Measurements from ENCODE around the gene SLC4A5.
A peak's percentile ranks its signal among the peaks of the same experiment; 100 is the strongest.
"Not testable (repeated sequence)": the region's sequence is repeated elsewhere in the genome, so short reads cannot be mapped to it uniquely, and the experiment has no call there.

The SLC4A5 gene

DNA sequence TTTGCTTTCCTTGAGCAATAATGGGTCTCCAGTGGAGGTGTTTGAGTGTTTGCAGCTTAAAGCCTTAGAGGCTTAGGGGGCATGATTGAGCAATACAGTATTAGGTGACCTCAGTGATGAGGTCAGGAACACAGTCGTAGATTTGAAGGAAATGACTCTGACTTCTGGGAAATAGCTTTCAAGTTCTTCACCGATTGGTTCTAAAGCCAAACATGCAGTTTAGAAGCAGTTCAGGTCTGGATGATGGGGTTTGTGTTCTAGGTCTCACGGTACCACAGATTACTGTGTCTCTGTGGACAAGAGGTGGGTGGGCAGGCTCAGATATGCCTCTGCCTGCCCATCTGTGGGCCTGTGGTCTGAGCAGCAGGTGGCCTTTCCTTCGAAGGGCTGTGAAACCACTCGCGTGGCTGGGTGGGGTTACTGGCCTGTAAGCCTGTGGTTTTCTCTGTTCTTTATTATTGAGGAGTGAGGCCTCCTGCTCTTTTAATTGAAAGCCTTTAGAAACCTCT, 137.0 kb downstream of the SLC4A5 start:
- DNase-seq (ENCODE audit: extremely low read depth in 1 of 2, low read depth in 1 of 2) = peak; percentile 29 to 55

DNA sequence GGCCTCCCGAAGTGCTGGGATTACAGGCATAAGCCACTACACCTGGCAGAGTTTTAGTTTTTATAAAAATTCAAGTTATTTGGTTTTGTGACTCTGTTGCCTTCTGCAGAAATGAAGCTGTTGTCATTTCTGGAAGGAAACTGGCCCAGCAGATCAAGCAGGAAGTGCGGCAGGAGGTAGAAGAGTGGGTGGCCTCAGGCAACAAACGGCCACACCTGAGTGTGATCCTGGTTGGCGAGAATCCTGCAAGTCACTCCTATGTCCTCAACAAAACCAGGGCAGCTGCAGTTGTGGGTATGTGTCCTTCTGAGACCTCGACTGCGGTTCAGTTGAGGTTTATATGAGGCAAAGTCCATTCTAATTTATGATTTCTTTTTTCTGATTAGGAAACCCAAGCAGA, 137.6 kb downstream of the SLC4A5 start:
- peak in 1 of 2 donors; percentile 29 for DNase-seq (ENCODE audit: extremely low read depth in 1 of 2, low read depth in 1 of 2)

DNA sequence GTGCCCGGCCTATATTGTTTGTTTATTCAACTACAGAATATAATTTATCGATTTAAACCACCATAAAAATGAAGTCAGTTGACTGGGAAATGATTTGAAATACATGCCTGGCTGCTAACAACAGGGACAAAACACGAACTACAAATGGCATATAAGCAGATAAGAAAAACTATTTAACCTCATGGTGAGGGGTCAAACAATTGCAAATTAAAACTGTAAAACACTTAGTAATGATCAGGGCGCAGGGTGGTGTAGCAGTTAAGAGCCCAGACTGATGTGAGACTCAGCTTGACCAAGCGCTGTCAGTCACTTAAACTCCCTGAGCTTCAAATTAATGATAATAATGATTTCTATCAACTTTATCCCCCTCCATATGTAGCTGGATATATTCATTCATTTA, 138.1 kb downstream of the SLC4A5 start:
- DNase-seq (ENCODE audit: extremely low read depth in 1 of 2, low read depth in 1 of 2) = no peak

DNA sequence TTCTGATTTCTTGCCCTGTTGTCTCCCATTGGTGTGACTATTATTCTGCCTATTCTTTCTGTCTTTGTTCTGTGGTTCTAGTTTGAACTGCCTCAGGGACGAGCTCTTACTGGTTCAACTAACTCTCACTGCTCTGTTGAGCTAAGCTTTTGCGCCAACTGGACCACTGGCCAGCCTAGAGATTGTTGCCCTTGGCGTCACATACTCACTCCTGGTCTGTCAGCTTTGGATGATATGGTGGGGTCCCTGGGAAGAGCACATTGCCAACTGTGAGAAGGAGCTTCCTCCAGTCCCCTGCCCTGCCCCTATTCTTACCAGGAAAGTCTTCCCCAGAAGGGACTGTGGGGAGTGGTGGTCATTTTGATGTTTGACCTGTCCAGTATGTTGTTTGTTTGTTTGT, 138.8 kb downstream of the SLC4A5 start:
- no peak for DNase-seq (ENCODE audit: extremely low read depth in 1 of 2, low read depth in 1 of 2)

DNA sequence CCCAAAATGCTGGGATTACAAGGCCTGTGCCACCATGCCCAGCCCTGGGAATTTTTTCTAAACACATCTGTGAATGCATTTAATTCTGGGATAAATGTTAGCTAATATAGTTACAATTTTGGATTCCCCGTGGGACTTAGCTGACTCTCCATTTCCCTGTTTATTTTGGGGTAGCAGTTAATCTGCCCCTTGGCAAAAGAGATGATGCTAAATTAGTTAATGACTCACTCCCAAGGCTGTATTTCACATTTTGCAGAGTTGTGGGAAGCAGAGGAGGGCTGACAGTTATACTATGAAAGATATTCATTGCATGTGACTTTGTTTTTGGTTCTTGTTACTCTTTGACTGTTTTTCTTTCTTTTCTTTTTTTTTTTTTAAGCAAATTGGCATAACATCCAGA, 141.6 kb downstream of the SLC4A5 start:
- no peak for DNase-seq (ENCODE audit: extremely low read depth in 1 of 2, low read depth in 1 of 2)

DNA sequence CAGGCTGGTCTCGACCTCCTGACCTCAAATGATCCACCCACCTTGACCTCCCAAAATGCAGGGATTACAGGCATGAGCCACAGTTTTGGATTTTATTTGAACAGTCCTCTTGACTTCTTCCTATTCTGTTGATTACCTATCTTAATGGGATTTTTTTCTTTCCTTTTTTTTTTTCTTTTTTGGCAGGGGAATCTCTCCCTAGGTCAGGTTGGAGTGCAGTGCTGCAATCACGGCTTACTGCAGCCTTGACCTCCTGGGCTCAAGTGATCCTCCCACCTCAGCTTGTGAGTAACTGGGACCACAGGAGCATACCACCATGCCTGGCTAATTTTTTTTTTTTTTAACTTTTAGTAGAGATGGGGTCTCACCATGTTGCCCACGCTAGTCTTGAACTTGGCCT, 142.0 kb downstream of the SLC4A5 start:
- DNase-seq (ENCODE audit: extremely low read depth in 1 of 2, low read depth in 1 of 2) = no peak

DNA sequence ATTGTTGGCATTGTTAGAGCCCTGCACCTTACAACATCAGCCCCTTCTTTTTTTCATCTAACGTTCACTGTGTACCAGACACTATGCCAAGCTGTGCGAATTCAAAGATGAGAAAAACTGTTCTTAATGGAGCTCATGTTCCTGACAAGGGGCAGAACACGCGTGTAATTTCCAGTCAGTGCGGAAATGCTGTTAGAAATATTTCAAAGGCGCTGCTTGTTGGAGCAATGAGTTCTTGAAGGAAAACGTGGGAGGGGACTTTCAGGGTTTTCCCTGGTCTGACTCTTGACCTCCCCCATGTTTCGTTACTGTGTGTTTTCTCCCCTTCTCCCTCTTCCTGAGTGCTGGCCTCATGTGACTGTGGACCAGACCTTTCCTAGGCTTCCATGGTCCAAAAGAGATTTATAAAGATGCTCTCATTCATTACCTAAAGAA, 143.3 kb downstream of the SLC4A5 start:
- DNase-seq (ENCODE audit: extremely low read depth in 1 of 2, low read depth in 1 of 2) = no peak

DNA sequence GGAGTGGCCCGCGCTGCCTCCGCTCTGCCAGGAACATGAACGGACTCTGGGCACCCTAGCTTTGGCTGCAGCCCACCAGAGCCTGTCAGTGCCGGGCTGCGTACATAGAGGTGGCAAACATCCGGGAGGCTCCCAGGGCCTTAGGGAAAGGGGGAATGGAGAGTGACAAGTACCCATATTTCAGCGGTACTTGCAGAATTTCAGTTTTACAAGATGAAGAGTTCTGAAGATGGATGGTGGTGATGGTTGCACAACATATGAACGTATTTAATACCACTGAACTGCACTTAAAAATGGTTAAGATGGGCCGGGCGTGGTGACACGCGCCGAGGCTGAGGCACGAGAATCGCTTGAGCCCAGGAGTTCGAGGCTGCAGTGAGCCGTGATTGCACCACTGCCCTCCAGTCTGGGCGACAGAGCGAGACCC, 143.9 kb downstream of the SLC4A5 start:
- DNase-seq (ENCODE audit: extremely low read depth in 1 of 2, low read depth in 1 of 2) = no peak

DNA sequence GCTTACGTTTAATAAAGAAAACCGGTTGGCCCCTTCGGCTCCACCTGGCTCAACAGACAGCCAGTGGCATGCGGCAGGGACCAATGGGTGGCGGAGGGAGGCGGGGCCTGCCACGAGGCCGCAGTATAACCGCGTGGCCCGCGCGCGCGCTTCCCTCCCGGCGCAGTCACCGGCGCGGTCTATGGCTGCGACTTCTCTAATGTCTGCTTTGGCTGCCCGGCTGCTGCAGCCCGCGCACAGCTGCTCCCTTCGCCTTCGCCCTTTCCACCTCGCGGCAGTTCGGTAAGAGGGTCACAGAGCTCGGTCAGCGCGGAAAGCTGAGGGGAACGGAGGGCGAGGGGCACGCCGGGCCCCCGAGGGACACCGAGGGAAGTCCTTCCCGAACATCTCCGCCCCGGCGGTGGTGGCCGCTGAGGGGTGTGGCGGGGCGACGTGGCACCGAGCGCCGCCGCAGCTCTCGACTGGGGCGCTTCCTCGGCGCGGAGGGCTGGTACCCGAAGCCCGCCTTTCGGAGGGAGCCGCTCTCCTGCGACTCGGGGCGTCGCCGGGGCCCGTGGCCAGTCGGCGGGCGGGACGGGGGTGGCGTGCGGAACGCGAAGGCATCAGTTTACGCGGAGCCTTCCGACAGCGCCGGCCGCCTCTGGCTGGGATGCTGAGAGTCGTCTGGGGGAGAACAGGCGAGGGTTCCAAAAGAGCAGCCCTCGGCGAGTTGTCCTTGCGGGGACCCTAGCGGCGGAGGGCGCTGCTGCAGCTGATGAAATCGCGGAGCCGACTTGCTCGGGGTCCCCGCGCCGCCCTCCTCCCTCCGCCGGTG, 144.5 kb downstream of the SLC4A5 start, which contains the start of gene MTHFD2:
Gene MTHFD2 (plus strand): TSS at position 155 of the 814 bp plus-strand sequence. CDS start 27 bp downstream, at position 182.
- DNase-seq (ENCODE audit: extremely low read depth in 1 of 2, low read depth in 1 of 2) = peak; percentile 85 to 92

DNA sequence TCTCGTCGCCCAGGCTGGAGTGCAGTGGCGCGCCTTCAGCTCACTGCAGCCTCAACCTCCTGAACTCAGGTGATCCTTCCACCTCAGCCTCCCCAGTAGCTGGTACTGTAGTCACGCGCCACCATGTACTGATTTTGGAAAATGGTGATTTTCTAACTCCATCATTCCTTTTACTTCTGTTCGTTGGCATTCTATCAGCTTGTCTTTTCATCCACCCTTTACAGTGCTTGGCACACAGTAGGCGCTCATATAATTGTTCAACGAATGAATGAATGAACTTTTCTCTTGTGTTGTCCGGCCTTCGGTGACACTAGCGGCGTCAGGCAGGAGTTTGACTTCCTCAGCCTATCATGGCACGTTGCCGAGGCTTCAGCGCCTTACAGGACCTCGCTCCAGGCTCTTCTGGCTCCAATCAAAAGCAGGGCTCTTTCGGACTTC, 145.2 kb downstream of the SLC4A5 start:
- no peak for DNase-seq (ENCODE audit: extremely low read depth in 1 of 2, low read depth in 1 of 2)

DNA sequence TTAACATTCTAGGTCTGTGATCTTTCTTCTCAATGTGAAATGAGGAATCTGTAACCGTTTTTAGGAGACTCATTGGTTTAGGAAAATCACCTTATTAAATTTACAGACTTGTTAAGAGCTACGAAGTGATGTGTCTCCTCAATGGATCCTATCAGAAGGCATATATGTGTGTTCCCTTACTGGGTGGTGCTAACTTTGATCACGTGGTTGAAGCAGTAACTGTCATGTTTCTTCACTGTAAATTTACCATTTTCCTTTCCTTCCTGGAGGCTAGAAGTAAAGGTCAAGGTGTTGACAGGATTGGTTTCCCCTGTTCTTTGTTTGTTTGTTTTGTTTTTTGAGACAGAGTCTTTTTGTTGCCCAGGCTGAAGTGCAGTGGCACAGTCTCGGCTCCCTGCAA, 146.2 kb downstream of the SLC4A5 start:
- DNase-seq (ENCODE audit: extremely low read depth in 1 of 2, low read depth in 1 of 2) = no peak

DNA sequence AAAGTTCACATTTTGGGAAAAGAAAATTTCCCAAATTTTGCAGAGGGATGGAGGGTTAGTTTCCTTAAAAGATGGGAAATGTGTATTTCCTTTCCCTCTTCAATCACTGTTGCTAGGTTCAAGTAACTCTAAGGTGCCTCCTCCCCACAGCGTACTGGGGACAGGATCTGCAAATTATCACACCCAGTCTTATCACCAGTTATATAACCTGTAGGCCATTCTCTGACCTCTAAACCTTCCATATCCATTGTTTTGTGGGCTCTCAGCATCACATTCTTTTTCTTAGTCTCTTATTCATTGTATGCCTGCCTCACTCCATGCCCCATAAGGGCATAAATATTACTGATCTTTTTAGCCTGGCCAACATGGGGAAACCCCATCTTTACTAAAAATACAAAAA, 148.4 kb downstream of the SLC4A5 start:
- DNase-seq (ENCODE audit: extremely low read depth in 1 of 2, low read depth in 1 of 2) = no peak

DNA sequence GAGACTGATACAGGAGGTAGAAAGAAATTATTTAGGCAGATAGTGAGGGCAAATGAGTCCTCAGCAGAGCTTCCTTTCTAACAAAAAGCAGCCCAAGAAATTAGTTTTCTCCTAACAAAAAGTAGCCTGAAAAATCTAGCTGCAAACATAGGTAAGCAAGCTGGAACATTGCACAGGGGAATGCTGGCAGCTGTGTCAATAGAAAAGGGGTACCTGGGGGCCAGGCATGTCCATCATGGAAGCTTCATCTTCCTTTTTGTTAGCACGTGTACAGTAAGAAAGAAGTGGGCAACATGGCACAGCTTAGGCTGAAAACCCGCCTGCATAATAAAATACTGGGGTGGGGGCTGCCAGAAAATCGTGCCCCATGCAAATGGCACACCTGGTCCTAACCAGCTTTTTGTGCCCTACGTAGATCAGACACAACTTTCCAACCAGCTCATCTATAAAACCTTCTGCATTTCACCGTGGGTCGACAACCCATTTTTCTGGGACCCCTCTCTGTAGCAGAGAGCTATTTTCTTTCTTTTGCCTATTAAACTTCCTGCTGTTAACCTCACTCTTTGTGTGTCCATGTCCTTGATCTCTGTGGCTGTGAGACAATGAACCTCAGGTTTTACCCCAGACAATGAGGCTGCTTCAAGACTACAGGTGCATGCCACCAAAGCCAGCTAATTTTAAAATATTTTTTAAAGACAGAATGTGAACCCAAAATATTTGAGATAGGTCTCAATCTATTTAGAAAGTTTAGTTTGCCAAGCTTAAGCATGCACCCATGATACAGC, 151.4 kb downstream of the SLC4A5 start:
- no peak for DNase-seq (ENCODE audit: extremely low read depth in 1 of 2, low read depth in 1 of 2)

DNA sequence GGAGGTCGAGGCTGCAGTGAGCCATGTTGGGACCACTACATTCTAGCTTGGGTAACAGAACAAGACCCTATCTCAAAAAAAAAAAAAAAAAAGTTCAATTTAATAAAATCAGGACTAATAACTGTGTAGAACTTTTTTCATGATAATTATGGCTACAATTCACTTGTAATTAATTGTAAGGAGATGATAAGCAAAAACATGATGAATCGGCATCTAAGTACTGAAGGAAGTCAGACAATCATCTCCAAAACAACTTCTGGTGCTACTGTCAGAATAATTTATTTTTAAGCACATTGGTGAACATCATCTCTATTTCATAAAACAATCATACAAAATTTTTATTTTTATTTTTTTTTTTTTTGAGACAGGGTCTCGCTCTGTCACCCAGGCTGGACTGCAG, 154.5 kb downstream of the SLC4A5 start:
- DNase-seq (ENCODE audit: extremely low read depth in 1 of 2, low read depth in 1 of 2) = no peak

DNA sequence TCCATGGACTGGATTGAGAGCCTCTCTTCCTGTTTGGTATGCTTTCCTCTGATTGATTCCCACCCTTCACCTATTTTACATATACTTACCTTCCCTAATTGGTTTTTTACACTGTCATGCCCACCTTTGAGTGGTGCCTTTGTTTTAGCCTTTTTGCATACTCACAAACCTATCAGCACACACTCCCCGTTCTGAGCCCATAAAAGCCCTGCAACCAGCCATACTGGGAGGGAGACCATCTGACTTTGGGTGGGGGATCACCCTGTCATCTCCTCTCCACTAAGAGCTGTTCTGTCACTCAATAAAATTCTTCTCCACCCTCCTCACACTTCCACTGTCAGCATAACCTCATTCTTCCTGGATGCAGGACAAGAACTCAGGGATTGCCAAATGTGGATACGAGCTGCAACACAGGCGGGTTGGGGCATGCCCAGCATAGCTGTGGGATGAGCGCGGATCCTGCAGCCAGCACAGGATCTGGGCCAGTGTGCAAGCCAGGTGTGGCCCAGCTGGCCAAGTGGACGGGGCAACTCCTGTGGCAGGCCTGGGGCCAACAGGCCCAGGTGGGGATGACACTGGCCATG, 155.1 kb downstream of the SLC4A5 start:
- DNase-seq (ENCODE audit: extremely low read depth in 1 of 2, low read depth in 1 of 2) = no peak

DNA sequence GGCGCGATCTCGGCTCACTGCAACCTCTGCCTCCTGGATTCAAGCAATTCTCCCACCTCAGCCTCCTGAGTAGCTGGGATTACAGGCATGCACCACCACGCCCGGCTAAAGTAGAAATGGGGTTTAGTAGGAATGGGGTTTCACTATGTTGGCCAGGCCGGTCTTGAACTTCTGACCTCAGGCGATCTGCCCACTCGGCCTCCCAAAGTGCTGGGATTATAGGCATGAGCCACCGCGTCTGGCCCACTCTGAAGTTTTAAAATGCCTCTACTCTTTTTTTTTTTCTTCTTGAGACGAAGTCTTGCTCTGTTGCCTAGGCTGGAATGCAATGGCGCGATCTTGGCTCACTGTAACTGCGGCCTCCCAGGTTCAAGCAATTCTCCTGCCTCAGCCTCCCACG, 156.5 kb downstream of the SLC4A5 start:
- DNase-seq (ENCODE audit: extremely low read depth in 1 of 2, low read depth in 1 of 2) = not testable (repeated sequence)

DNA sequence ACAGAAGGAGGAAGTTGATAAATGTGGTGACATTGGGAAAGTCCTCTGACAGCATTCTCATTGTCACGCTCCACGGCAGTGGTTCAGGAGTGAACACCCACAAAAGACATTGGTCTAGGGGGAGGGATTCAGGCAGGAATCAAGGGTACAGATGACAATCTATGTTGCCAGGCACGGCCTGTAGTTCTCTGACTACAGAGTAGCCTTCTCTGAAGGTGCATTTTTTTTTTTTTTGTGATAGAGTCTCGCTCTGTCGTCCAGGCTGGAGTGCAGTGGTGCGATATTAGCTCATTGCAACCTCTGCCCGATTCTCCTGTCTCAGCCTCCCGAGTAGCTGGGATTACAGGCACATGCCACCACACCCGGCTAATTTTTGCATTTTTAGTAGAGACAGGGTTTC, 157.2 kb downstream of the SLC4A5 start:
- peak in 1 of 2 donors; percentile 38 for DNase-seq (ENCODE audit: extremely low read depth in 1 of 2, low read depth in 1 of 2)

DNA sequence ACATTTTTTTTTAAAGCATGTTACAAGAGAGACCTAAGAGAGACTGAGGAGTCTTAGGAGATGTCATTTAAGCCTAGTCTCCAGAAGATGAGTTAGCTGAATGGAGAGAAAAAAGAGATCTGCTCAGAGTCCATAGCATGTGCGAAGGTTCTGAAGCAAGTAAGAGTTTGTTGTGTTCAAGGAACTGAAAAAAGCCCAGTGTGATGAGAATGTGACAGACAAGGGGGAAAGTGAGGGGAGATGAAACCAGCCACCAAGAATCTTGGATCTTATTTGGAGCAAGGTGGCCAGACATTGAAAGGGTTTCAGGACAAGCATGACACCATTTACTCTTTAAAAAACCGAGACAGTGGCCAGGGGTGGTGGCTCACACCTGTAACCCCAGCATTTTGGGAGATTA, 159.3 kb downstream of the SLC4A5 start:
- no peak for DNase-seq (ENCODE audit: extremely low read depth in 1 of 2, low read depth in 1 of 2)

DNA sequence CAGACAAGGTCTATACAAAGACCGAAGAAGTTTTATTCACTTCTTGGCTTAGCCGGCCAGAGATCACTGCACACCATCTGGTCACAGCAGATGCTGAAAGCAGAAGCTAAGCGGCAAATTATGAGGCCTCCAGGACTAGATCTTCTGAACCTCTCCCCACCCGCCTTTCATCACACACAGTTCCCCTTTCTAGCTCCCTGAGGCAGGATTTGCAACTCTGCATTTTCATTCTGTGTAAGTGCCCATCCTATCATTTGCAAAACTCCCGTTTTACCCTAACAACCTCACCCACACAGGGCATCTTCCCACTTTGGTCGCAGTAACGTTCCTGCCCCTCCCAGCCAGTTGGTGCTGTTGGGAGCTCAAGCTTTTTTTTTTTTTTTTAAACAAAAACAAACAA, 161.5 kb downstream of the SLC4A5 start:
- DNase-seq (ENCODE audit: extremely low read depth in 1 of 2, low read depth in 1 of 2) = no peak

DNA sequence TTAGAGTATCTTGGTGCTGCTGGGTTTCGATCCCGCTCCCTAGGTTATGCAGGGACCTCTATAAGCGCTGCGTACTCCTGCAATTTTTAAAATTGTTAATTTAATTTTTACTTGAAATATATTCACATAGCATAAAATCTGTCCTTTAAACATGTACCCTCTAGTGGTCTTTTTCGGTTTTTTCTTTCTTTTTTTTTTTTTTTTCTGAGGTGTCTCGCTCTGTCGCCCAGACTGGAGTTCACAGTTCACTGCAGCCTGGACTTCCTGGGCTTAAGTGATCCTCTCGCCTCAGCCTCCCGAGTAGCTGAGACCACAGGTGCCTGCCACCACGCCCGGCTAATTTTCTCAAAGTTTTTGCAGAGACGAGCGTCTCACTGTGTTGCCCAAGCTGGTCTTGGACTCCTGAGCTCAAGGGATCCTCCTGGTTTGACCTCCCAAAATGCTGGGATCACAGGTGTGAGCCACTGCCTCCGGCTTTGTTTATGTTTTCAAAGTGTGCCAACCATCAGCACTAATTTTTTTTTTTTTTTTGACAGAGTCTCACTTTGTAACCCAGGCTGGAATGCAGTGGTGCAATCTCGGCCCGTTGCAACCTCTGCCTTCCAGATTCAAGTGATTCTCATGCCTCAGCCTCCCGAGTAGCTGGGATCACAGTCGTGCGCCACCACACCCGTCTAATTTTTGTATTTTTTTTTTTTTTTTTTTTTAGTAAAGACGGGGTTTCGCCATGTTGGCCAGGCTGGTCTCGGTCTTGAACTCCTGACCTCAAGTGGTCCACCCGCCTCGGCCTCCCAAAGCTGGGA, 164.0 kb downstream of the SLC4A5 start:
- DNase-seq (ENCODE audit: extremely low read depth in 1 of 2, low read depth in 1 of 2) = no peak

All from stimulated activated CD8-positive, alpha-beta memory T cell treated with anti-CD3 and anti-CD28 coated beads, Interleukin-7, amount 100 ng/mL, for 48 hours (primary cell).